ENCODE data around the gene OR10J4.
"Not testable (repeated sequence)": the region's sequence is repeated elsewhere in the genome, so short reads cannot be mapped to it uniquely, and the experiment has no call there.

The OR10J4 gene

GRCh38 chr1:159431904-159432303, at the start of gene OR10J4:
Gene OR10J4 (plus strand): TSS chr1:159432204.
- DNase-seq (ENCODE audit: low read depth): no peak

- DNase-seq (ENCODE audit: low read depth): no peak
Observed at GRCh38 chr1:159406821-159407220, 25.2 kb upstream of the OR10J4 start.

GRCh38 chr1:159408862-159409400, 23.1 kb upstream of the OR10J4 start:
- DNase-seq (ENCODE audit: low read depth): no peak

- no peak for DNase-seq (ENCODE audit: low read depth)
Observed at GRCh38 chr1:159421821-159422220, 10.2 kb upstream of the OR10J4 start.

GRCh38 chr1:159428536-159428935, 3.5 kb upstream of the OR10J4 start:
- DNase-seq (ENCODE audit: low read depth): no peak

GRCh38 chr1:159429074-159429861, 2.7 kb upstream of the OR10J4 start:
- DNase-seq (ENCODE audit: low read depth): no peak

- no peak for DNase-seq (ENCODE audit: low read depth)
Observed at GRCh38 chr1:159430985-159431384, 1.0 kb upstream of the OR10J4 start.

GRCh38 chr1:159436469-159436868, 4.5 kb downstream of the OR10J4 start:
- DNase-seq (ENCODE audit: low read depth): no peak

- no peak for DNase-seq (ENCODE audit: low read depth)
Observed at GRCh38 chr1:159439422-159439821, 7.4 kb downstream of the OR10J4 start, which contains the start of gene OR10J1. Gene OR10J1 (plus strand): TSS chr1:159439722. CDS start chr1:159439792, 70 bp downstream.

GRCh38 chr1:159441360-159441759, 9.4 kb downstream of the OR10J4 start:
- no peak for DNase-seq (ENCODE audit: low read depth)

GRCh38 chr1:159442428-159442827, 10.4 kb downstream of the OR10J4 start:
- DNase-seq (ENCODE audit: low read depth): no peak

- DNase-seq (ENCODE audit: low read depth): no peak
Observed at GRCh38 chr1:159443066-159443750, 11.2 kb downstream of the OR10J4 start.

GRCh38 chr1:159444511-159444910, 12.5 kb downstream of the OR10J4 start:
- no peak for DNase-seq (ENCODE audit: low read depth)

- DNase-seq (ENCODE audit: low read depth): no peak
Observed at GRCh38 chr1:159448181-159448580, 16.2 kb downstream of the OR10J4 start.

GRCh38 chr1:159449605-159450004, 17.6 kb downstream of the OR10J4 start:
- not testable (repeated sequence) for DNase-seq (ENCODE audit: low read depth)

- no peak for DNase-seq (ENCODE audit: low read depth)
Observed at GRCh38 chr1:159459551-159459950, 27.5 kb downstream of the OR10J4 start.

GRCh38 chr1:159465191-159465603, 33.2 kb downstream of the OR10J4 start:
- DNase-seq (ENCODE audit: low read depth): no peak

- DNase-seq (ENCODE audit: low read depth): no peak
Observed at GRCh38 chr1:159468321-159468720, 36.3 kb downstream of the OR10J4 start.

- DNase-seq (ENCODE audit: low read depth): no peak
Observed at GRCh38 chr1:159469921-159470533, 38.0 kb downstream of the OR10J4 start.

- DNase-seq (ENCODE audit: low read depth): no peak
Observed at GRCh38 chr1:159473335-159473734, 41.3 kb downstream of the OR10J4 start.

GRCh38 chr1:159474926-159475325, 42.9 kb downstream of the OR10J4 start:
- no peak for DNase-seq (ENCODE audit: low read depth)

All from stimulated activated CD8-positive, alpha-beta memory T cell treated with anti-CD3 and anti-CD28 coated beads, Interleukin-12 subunit alpha, Interleukin-12 subunit beta, amount 100 ng/mL, for 1 hour (primary cell).